ENCODE data around the gene FRMD4B. TPM values are rescaled to one million over a fixed set of nuclear protein-coding genes. Genes with fewer than 3 reads are reported as not detected.
A peak's percentile ranks its signal among the peaks of the same experiment; 100 is the strongest.

FRMD4B gene
- total and polyA plus RNA-seq, 2 experiments from 2014 or later: 6.4 to 12.8 TPM

DNA sequence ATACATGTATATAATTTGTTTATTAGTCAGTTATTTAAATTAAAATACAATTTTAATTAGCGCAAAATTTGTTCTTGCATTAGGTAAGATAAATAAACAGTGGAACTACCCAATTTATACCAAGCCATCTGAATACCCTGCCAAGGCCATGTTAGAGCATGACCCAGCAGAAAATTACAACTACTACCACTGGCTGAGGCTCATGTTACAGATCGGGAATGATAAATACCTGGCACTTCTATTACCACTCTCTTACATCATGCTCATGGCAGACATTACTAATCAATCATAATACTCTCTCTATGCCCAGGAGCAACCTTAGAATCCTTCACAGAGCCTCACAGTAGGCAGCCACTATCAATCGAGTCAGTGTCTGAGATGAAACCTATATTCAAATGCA lies 242.3 kb downstream of the FRMD4B start:
- DNase-seq (ENCODE audit: low spot score) (peak; percentile 24), ATAC-seq (peak; percentile 18; the same call in 1 of the 3 replicates)
- no peak overlapping the region for H3K4me2 ChIP-seq
- no peaks in the 10 kb centered on the region for H3K36me3 ChIP-seq (ENCODE audit: insufficient read depth)
- no peaks in the 10 kb centered on the region for H3K9me2 ChIP-seq (ENCODE audit: insufficient read depth)
- 0 out of 2 replicates have a peak, but pooled peaks cover 4% of the 10 kb centered on the region for H3F3A ChIP-seq (replicated peaks; ENCODE audit: low read depth)
- Mint-ChIP-seq H3K27me3 (ENCODE audit: insufficient read depth, low read depth, poor library complexity) (peaks cover 8% of the 10 kb centered on the region), H3K27ac (no peak overlapping the region), H3K4me1 (peaks cover 23% of the 10 kb centered on the region), H3K36me3 (ENCODE audit: low read depth) (no peaks in the 10 kb centered on the region), H3K9me3 (no peaks in the 10 kb centered on the region; the same call in 2 of the 3 replicates), H3K4me3 (no peak overlapping the region)
- no peak overlapping the region for H2AFZ ChIP-seq
- H3K4me3 ChIP-seq: no peak overlapping the region
- H3K79me2 ChIP-seq (replicated peaks; ENCODE audit: insufficient read depth): no peaks in the 10 kb centered on the region
- no peak overlapping the region for H3K27ac ChIP-seq (ENCODE audit: low read depth)
- peaks cover 5% of the 10 kb centered on the region for H3K4me1 ChIP-seq (ENCODE audit: insufficient read depth)
- TF ChIP-seq REST (IDR thresholded peaks at IDR 0.05; ENCODE audit: unreplicated experiment) (no peak), JUNB (IDR thresholded peaks at IDR 0.05; ENCODE audit: unreplicated experiment) (no peak), STAT1 (IDR thresholded peaks at IDR 0.05; ENCODE audit: unreplicated experiment) (no peak), EZH2 (IDR thresholded peaks at IDR 0.05; ENCODE audit: low read depth, unreplicated experiment) (no peak), POLR2AphosphoS5 (IDR thresholded peaks at IDR 0.05; ENCODE audit: low read depth) (no peak), ZNF114 (CRISPR knock-in tag; IDR thresholded peaks at IDR 0.05) (no peak), ZNF462 (CRISPR knock-in tag; IDR thresholded peaks at IDR 0.05) (no peak), EZH2phosphoT487 (IDR thresholded peaks at IDR 0.05; ENCODE audit: unreplicated experiment) (no peak), NANOG (IDR thresholded peaks at IDR 0.05; ENCODE audit: borderline replicate concordance) (no peak), CTCF (conservative IDR thresholded peaks at IDR 0.05; ENCODE audit: low read depth in 2 of 2) (no peak)
- peaks cover 49% of the 10 kb centered on the region for H3K27me3 ChIP-seq (ENCODE audit: insufficient read depth)
- no peaks in the 10 kb centered on the region; the same call in 1 of the 2 replicates for H4K20me1 ChIP-seq (replicated peaks; ENCODE audit: insufficient read depth)
